ENCODE measurements around the gene L3MBTL4. TPM values are rescaled to one million over a fixed set of nuclear protein-coding genes. Genes with fewer than 3 reads are reported as not detected.
"Not testable (repeated sequence)": the region's sequence is repeated elsewhere in the genome, so short reads cannot be mapped to it uniquely, and the experiment has no call there.

The L3MBTL4 gene
- total and polyA plus RNA-seq, 7 donors = 0.04 to 1.3 (median 0.22) TPM

DNA sequence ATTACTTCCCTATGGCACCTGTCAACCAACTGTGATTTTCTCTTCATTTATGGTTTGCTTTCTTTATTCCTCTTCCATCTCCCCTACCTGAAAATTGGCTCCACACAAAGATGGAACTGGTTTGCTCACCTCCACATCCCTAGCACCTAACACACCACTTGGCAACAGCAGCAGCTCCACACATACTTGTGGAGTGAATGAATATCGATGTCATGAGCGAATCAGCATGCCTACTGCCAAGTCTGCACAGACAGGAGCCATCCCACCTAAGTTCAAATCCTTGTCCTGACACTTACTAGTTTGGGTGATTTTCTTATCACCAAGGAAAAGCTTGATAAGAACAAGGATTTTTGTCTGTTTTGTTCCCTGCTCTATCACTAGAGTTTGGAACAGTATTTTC, 328.0 kb downstream of the L3MBTL4 start:
- TF ChIP-seq, protein P1, sequence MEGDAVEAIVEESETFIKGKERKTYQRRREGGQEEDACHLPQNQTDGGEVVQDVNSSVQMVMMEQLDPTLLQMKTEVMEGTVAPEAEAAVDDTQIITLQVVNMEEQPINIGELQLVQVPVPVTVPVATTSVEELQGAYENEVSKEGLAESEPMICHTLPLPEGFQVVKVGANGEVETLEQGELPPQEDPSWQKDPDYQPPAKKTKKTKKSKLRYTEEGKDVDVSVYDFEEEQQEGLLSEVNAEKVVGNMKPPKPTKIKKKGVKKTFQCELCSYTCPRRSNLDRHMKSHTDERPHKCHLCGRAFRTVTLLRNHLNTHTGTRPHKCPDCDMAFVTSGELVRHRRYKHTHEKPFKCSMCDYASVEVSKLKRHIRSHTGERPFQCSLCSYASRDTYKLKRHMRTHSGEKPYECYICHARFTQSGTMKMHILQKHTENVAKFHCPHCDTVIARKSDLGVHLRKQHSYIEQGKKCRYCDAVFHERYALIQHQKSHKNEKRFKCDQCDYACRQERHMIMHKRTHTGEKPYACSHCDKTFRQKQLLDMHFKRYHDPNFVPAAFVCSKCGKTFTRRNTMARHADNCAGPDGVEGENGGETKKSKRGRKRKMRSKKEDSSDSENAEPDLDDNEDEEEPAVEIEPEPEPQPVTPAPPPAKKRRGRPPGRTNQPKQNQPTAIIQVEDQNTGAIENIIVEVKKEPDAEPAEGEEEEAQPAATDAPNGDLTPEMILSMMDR (IDR thresholded peaks at IDR 0.05) = no peak
- 89 to 97% (median 97%) methylated on average over 2 of the region's 2 CpGs for WGBS, 3 donors
- no peak overlapping the region for H3K27ac ChIP-seq
- no peaks in the 10 kb centered on the region for H3K9me3 ChIP-seq
- no peaks in the 10 kb centered on the region for H3K36me3 ChIP-seq (ENCODE audit: insufficient read depth in 1 of 2, low read depth in 1 of 2)
- H3K4me3 ChIP-seq = no peak overlapping the region
- ATAC-seq = no peak
- H3K27me3 ChIP-seq (ENCODE audit: insufficient read depth in 3 of 3, low read length in 2 of 3) = no peaks in the 10 kb centered on the region
- intact Hi-C loops (cut with DNase I) = no loop called here
- no peaks in the 10 kb centered on the region for H3K4me1 ChIP-seq
- DNase-seq = no peak

DNA sequence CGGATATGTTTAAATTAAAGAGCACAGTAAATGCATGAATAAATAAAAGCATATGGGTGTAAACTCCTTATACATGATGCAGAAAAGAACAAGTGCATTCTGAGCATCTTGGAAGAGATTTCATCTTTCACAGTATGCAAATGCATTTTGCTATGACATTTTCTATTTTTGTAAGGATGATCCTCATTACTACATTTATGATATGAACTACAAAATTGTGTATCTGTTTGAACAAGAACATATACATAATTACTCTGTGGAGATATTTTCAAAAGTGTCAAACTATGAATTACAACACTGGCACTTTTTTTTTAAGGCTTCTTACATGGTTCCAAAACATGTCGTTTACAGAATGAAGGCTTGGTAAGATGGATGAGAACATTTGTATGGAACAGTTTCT, 335.3 kb downstream of the L3MBTL4 start:
- WGBS, 3 donors = 73 to 85% (median 74%) methylated on average over 2 of the region's 2 CpGs
- DNase-seq (no peak), ATAC-seq (no peak)
- Histone ChIP-seq H3K36me3 (ENCODE audit: insufficient read depth in 1 of 2, low read depth in 1 of 2) (no peaks in the 10 kb centered on the region), H3K4me3 (no peak overlapping the region), H3K27me3 (ENCODE audit: insufficient read depth in 3 of 3, low read length in 2 of 3) (no peaks in the 10 kb centered on the region), H3K27ac (no peak overlapping the region), H3K9me3 (no peaks in the 10 kb centered on the region), H3K4me1 (no peaks in the 10 kb centered on the region)
- intact Hi-C loops (cut with DNase I) = no loop called here
- TF ChIP-seq, protein P1 (IDR thresholded peaks at IDR 0.05) = no peak

DNA sequence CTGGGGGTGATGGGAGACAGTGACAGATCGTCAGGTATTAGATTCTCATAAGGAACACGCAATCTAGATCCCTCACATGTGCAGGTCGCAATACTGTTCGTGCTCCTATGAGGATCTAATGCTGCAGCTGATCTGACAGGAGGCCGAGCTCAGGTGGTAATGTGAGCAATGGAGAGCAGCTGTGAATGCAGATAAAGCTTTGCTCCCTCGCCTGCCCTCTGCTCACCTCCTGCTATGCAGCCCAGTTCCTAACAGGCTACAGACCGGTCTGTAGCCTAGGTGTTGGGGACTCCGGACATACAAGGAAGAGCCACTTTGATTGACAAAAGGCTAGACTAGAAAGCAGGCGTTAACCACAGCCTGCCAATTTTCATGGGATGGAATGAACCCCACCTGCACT, 335.8 kb downstream of the L3MBTL4 start:
- intact Hi-C loops (cut with DNase I) = no loop called here
- WGBS, 3 donors = 81 to 92% (median 91%) methylated on average over 9 of the region's 9 CpGs
- H3K4me1 ChIP-seq = no peaks in the 10 kb centered on the region
- no peak overlapping the region for H3K4me3 ChIP-seq
- H3K27ac ChIP-seq = no peak overlapping the region
- H3K36me3 ChIP-seq (ENCODE audit: insufficient read depth in 1 of 2, low read depth in 1 of 2) = no peaks in the 10 kb centered on the region
- ATAC-seq (no peak), DNase-seq (no peak)
- TF ChIP-seq, protein P1 (IDR thresholded peaks at IDR 0.05) = no peak
- H3K27me3 ChIP-seq (ENCODE audit: insufficient read depth in 3 of 3, low read length in 2 of 3) = no peaks in the 10 kb centered on the region
- no peaks in the 10 kb centered on the region for H3K9me3 ChIP-seq

DNA sequence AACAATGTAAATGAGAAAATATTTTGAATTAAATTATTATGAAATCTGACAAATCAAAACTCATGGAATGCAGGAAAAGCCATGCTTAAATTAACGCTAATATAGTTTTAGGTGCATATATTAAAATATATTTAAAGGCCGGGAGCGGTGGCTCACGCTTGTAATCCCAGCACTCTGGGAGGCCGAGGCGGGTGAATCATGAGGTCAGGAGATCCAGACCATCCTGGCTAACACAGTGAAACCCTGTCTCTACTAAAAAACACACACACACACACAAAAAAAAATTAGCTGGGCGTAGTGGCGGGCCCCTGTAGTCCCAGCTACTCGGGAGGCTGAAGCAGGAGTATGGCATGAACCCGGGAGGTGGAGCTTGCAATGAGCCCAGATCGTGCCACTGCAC, 342.3 kb downstream of the L3MBTL4 start:
- H3K27me3 ChIP-seq (ENCODE audit: insufficient read depth in 3 of 3, low read length in 2 of 3); H3K9me3 ChIP-seq; H3K27ac ChIP-seq; H3K4me3 ChIP-seq; H3K4me1 ChIP-seq; intact Hi-C loops (cut with DNase I); H3K36me3 ChIP-seq (ENCODE audit: insufficient read depth in 1 of 2, low read depth in 1 of 2); ATAC-seq; DNase-seq: not testable (repeated sequence)
- WGBS, 3 donors = 92 to 95% (median 93%) methylated on average over 11 of the region's 11 CpGs

DNA sequence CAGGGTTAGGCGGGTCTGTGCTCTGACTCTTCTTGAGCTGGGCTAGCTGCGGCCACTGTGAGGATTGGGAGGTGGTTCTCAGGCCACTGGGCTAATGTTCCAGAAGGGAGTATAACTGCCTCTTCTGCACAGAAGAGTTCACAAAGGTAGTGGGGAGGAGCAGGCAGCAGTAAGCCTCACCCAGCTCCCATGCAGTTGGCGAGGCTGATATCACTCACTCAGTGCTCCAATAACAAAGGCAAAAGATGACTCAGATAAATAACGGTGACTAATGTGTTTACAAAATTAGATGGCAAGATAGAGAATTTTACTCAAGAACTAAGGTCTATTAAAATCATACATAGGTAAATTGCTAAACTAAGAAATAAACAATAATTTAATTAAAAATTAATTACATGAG, 345.2 kb downstream of the L3MBTL4 start:
- no peaks in the 10 kb centered on the region for H3K27me3 ChIP-seq (ENCODE audit: insufficient read depth in 3 of 3, low read length in 2 of 3)
- H3K27ac ChIP-seq = no peak overlapping the region
- DNase-seq (no peak), ATAC-seq (no peak)
- H3K4me1 ChIP-seq = no peaks in the 10 kb centered on the region
- H3K36me3 ChIP-seq (ENCODE audit: insufficient read depth in 1 of 2, low read depth in 1 of 2) = no peaks in the 10 kb centered on the region
- no peaks in the 10 kb centered on the region for H3K9me3 ChIP-seq
- intact Hi-C loops (cut with DNase I) = no loop called here
- WGBS, 3 donors = 93 to 94% (median 94%) methylated on average over 4 of the region's 4 CpGs
- H3K4me3 ChIP-seq = no peak overlapping the region
- TF ChIP-seq, protein P1 (IDR thresholded peaks at IDR 0.05) = no peak
